ENCODE results near the gene TPRN. TPM values are rescaled to one million over a fixed set of nuclear protein-coding genes. Genes with fewer than 3 reads are reported as not detected.

TPRN gene
- polyA plus RNA-seq, 1 donor from 2014 or later, result 8.1 TPM

DNA sequence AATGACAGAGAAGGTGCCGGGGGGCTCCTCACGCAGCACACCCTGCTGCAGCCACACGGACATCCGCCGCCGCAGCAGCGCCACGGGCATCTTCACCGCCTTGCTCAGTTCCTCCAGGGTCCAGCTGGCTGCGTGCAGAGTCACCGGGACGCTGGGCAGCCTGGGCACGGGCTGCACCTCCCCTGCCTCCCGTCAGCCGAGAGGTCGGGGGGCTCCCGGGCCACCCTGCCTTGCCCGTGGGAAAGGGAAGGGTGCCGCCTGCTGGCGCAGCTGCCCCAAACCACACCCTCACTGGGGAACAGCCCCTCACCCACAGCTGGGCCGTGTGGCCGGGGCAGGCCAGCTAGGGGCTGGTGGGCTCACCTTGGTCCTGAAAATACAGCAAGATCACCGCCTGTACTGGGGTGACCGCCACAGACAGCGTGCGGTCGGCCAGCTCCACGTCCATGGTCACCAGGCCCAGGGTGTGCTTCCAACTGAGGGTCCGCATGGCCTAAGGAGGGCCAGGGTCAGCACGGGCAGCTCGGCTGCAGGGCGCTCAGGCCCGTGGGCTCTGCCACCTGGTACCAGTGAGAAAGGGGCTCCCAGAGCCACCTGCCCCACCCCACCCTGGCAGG is 25.1 kb downstream of the TPRN start:
- Histone ChIP-seq H4K20me1 (ENCODE audit: insufficient read depth) (no peaks in the 10 kb centered on the region), H3K79me2 (replicated peaks; ENCODE audit: insufficient read depth, low read length) (no peaks in the 10 kb centered on the region), H3K36me3 (ENCODE audit: insufficient read depth, low read length) (no peaks in the 10 kb centered on the region), H3K27ac (ENCODE audit: low read length) (no peak overlapping the region), H2AFZ (ENCODE audit: low read depth, low read length) (no peak overlapping the region), H3K9me2 (ENCODE audit: insufficient read depth, low read length) (no peaks in the 10 kb centered on the region), H3K9ac (ENCODE audit: low read length) (no peak overlapping the region), H3K9me3 (ENCODE audit: low read length) (no peaks in the 10 kb centered on the region), H3K4me3 (ENCODE audit: low read length) (no peak overlapping the region), H3F3A (ENCODE audit: insufficient read depth, low read length, poor library complexity, severe bottlenecking) (no peaks in the 10 kb centered on the region), H3K27me3 (ENCODE audit: insufficient read depth, low read depth, low read length) (peaks cover 5% of the 10 kb centered on the region), H3K4me2 (ENCODE audit: low read length) (no peak overlapping the region)
- TF ChIP-seq, protein P1, sequence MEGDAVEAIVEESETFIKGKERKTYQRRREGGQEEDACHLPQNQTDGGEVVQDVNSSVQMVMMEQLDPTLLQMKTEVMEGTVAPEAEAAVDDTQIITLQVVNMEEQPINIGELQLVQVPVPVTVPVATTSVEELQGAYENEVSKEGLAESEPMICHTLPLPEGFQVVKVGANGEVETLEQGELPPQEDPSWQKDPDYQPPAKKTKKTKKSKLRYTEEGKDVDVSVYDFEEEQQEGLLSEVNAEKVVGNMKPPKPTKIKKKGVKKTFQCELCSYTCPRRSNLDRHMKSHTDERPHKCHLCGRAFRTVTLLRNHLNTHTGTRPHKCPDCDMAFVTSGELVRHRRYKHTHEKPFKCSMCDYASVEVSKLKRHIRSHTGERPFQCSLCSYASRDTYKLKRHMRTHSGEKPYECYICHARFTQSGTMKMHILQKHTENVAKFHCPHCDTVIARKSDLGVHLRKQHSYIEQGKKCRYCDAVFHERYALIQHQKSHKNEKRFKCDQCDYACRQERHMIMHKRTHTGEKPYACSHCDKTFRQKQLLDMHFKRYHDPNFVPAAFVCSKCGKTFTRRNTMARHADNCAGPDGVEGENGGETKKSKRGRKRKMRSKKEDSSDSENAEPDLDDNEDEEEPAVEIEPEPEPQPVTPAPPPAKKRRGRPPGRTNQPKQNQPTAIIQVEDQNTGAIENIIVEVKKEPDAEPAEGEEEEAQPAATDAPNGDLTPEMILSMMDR (IDR thresholded peaks at IDR 0.05; ENCODE audit: poor library complexity, severe bottlenecking), result no peak
- no peak for TF ChIP-seq EP300 (conservative IDR thresholded peaks at IDR 0.05; ENCODE audit: poor library complexity, severe bottlenecking)
- no peak for TF ChIP-seq TAF1 (IDR thresholded peaks at IDR 0.05; ENCODE audit: low read depth)
- no peak for TF ChIP-seq REST (IDR thresholded peaks at IDR 0.05; ENCODE audit: borderline replicate concordance)
- TF ChIP-seq SMC3 (conservative IDR thresholded peaks at IDR 0.05; ENCODE audit: poor library complexity), result no peak
- TF ChIP-seq POLR2AphosphoS5 (IDR thresholded peaks at IDR 0.05), result no peak
- TF ChIP-seq MXI1 (conservative IDR thresholded peaks at IDR 0.05; ENCODE audit: poor library complexity, severe bottlenecking), result no peak
- no peak for TF ChIP-seq EZH2 (IDR thresholded peaks at IDR 0.05; ENCODE audit: borderline replicate concordance, insufficient read depth, low read length, poor library complexity, severe bottlenecking)
- no peak for TF ChIP-seq RAD21 (conservative IDR thresholded peaks at IDR 0.05)

GRCh38 chr9:137174722-137175293 is 25.7 kb downstream of the TPRN start:
- TF ChIP-seq MXI1 (conservative IDR thresholded peaks at IDR 0.05; ENCODE audit: poor library complexity, severe bottlenecking), result no peak
- TF ChIP-seq RAD21 (conservative IDR thresholded peaks at IDR 0.05), result no peak
- no peak for TF ChIP-seq POLR2AphosphoS5 (IDR thresholded peaks at IDR 0.05)
- no peak for TF ChIP-seq EP300 (conservative IDR thresholded peaks at IDR 0.05; ENCODE audit: poor library complexity, severe bottlenecking)
- TF ChIP-seq SMC3 (conservative IDR thresholded peaks at IDR 0.05; ENCODE audit: poor library complexity), result no peak
- TF ChIP-seq TAF1 (IDR thresholded peaks at IDR 0.05; ENCODE audit: low read depth), result no peak
- no peak for TF ChIP-seq EZH2 (IDR thresholded peaks at IDR 0.05; ENCODE audit: borderline replicate concordance, insufficient read depth, low read length, poor library complexity, severe bottlenecking)
- no peak for TF ChIP-seq REST (IDR thresholded peaks at IDR 0.05; ENCODE audit: borderline replicate concordance)
- TF ChIP-seq, protein P1 (IDR thresholded peaks at IDR 0.05; ENCODE audit: poor library complexity, severe bottlenecking), result no peak
- Histone ChIP-seq H3K36me3 (ENCODE audit: insufficient read depth, low read length) (no peaks in the 10 kb centered on the region), H2AFZ (ENCODE audit: low read depth, low read length) (no peak overlapping the region), H3K79me2 (replicated peaks; ENCODE audit: insufficient read depth, low read length) (no peaks in the 10 kb centered on the region), H4K20me1 (ENCODE audit: insufficient read depth) (no peaks in the 10 kb centered on the region), H3K9me3 (ENCODE audit: low read length) (no peaks in the 10 kb centered on the region), H3K9ac (ENCODE audit: low read length) (no peak overlapping the region), H3F3A (ENCODE audit: insufficient read depth, low read length, poor library complexity, severe bottlenecking) (no peaks in the 10 kb centered on the region), H3K27me3 (ENCODE audit: insufficient read depth, low read depth, low read length) (peaks cover 11% of the 10 kb centered on the region), H3K27ac (ENCODE audit: low read length) (no peak overlapping the region), H3K9me2 (ENCODE audit: insufficient read depth, low read length) (no peaks in the 10 kb centered on the region), H3K4me2 (ENCODE audit: low read length) (no peak overlapping the region), H3K4me3 (ENCODE audit: low read length) (no peak overlapping the region)
